ENCODE data around the gene PCED1A. TPM values are rescaled to one million over a fixed set of nuclear protein-coding genes. Genes with fewer than 3 reads are reported as not detected.
"Not testable (repeated sequence)": the region's sequence is repeated elsewhere in the genome, so short reads cannot be mapped to it uniquely, and the experiment has no call there.

PCED1A gene
- total and polyA plus RNA-seq, 9 donors = 6.0 to 58.0 (median 39.1) TPM

- Histone ChIP-seq H3K27ac (no peak overlapping the region), H3K4me3 (no peak overlapping the region), H3K4me1 (ENCODE audit: insufficient read depth) (peaks cover 24% of the 10 kb centered on the region), H3K27me3 (no peaks in the 10 kb centered on the region), H3K9me3 (no peaks in the 10 kb centered on the region), H3K36me3 (no peaks in the 10 kb centered on the region)
- DNase-seq = no peak
- TF ChIP-seq EP300 (IDR thresholded peaks at IDR 0.05) = no peak
- TF ChIP-seq CTCF (IDR thresholded peaks at IDR 0.05) = no peak
- TF ChIP-seq POLR2A (IDR thresholded peaks at IDR 0.05) = no peak
- WGBS, 3 donors = 93 to 100% (median 97%) methylated on average over 1 of the region's 1 CpG
- intact Hi-C loops (cut with DNase I) = loop anchor here in 1 of 4 donors (10.0 kb wide), 1 partner anchor 59 kb away; no protein-coding TSS in a partner anchor
Measured at GRCh38 chr20:2814076-2814475, 26.4 kb downstream of the PCED1A start.

GRCh38 chr20:2812189-2812588 lies 28.3 kb downstream of the PCED1A start:
- Histone ChIP-seq H3K27ac (no peak overlapping the region), H3K9me3 (no peaks in the 10 kb centered on the region), H3K4me3 (no peak overlapping the region), H3K4me1 (ENCODE audit: insufficient read depth) (peaks cover 9% of the 10 kb centered on the region), H3K27me3 (no peaks in the 10 kb centered on the region), H3K36me3 (no peaks in the 10 kb centered on the region)
- no peak for TF ChIP-seq EP300 (IDR thresholded peaks at IDR 0.05)
- TF ChIP-seq CTCF (IDR thresholded peaks at IDR 0.05) = no peak
- TF ChIP-seq POLR2A (IDR thresholded peaks at IDR 0.05) = no peak
- DNase-seq = no peak
- WGBS, 3 donors = 75 to 95% (median 91%) methylated on average over 3 of the region's 3 CpGs
- intact Hi-C loops (cut with DNase I) = loop anchor here in 1 of 4 donors (10.0 kb wide), 1 partner anchor 57 kb away; no protein-coding TSS in a partner anchor

GRCh38 chr20:2809690-2810089 lies 30.8 kb downstream of the PCED1A start:
- 75 to 84% (median 80%) methylated on average over 10 of the region's 10 CpGs for WGBS, 3 donors
- Histone ChIP-seq H3K4me1 (ENCODE audit: insufficient read depth) (peaks cover 2% of the 10 kb centered on the region), H3K27me3 (no peaks in the 10 kb centered on the region)

GRCh38 chr20:2807929-2808328 lies 32.5 kb downstream of the PCED1A start:
- H3K27ac ChIP-seq; DNase-seq; H3K4me3 ChIP-seq; H3K9me3 ChIP-seq; H3K4me1 ChIP-seq (ENCODE audit: insufficient read depth); intact Hi-C loops (cut with DNase I); H3K36me3 ChIP-seq; H3K27me3 ChIP-seq: not testable (repeated sequence)
- 95 to 96% (median 96%) methylated on average over 9 of the region's 9 CpGs for WGBS, 3 donors

More at GRCh38 chr20:2809690-2810089, 30.8 kb downstream of the PCED1A start:
- Histone ChIP-seq H3K27ac (no peak overlapping the region), H3K9me3 (no peaks in the 10 kb centered on the region), H3K4me3 (no peak overlapping the region), H3K36me3 (no peaks in the 10 kb centered on the region)
- DNase-seq = no peak
- intact Hi-C loops (cut with DNase I) = loop anchor here in 1 of 4 donors (10.0 kb wide), 1 partner anchor 55 kb away; no protein-coding TSS in a partner anchor
- TF ChIP-seq CTCF (IDR thresholded peaks at IDR 0.05) (no peak), EP300 (IDR thresholded peaks at IDR 0.05) (no peak), POLR2A (IDR thresholded peaks at IDR 0.05) (no peak)

- WGBS, 3 donors = 90 to 94% (median 90%) methylated on average over 4 of the region's 4 CpGs
- TF ChIP-seq CTCF (IDR thresholded peaks at IDR 0.05) (no peak), POLR2A (IDR thresholded peaks at IDR 0.05) (no peak), EP300 (IDR thresholded peaks at IDR 0.05) (no peak)
- Histone ChIP-seq H3K27ac (no peak overlapping the region), H3K4me1 (ENCODE audit: insufficient read depth) (peaks cover 1% of the 10 kb centered on the region), H3K9me3 (no peaks in the 10 kb centered on the region), H3K36me3 (no peaks in the 10 kb centered on the region), H3K27me3 (no peaks in the 10 kb centered on the region), H3K4me3 (no peak overlapping the region)
- no peak for DNase-seq
- intact Hi-C loops (cut with DNase I) = no loop called here
Measured at GRCh38 chr20:2807019-2807418, 33.4 kb downstream of the PCED1A start.

All from ovary (tissue), 9 donors.